Skeletal muscle satellite cell (primary cell): ENCODE results near the gene CDK2AP2. TPM values are rescaled to one million over a fixed set of nuclear protein-coding genes. Genes with fewer than 3 reads are reported as not detected.
"Not testable (repeated sequence)": the region's sequence is repeated elsewhere in the genome, so short reads cannot be mapped to it uniquely, and the experiment has no call there.

ENCODE experiments used
- H3K27me3 ChIP-seq: 2 replicates; pipeline ENCODE4 v1.7.0; 2013; ENCODE audit warnings: low read length; ENCODE audit not compliant: control insufficient read depth, insufficient read depth
- H3K36me3 ChIP-seq: 2 replicates; pipeline ENCODE4 v1.7.0; 2013; ENCODE audit warnings: mild to moderate bottlenecking, control low read depth, low read length; ENCODE audit not compliant: insufficient read depth
- H3K4me1 ChIP-seq: 2 replicates; pipeline ENCODE4 v1.7.0; 2013; ENCODE audit warnings: low read length; ENCODE audit not compliant: control insufficient read depth, insufficient read depth
- H3K4me2 ChIP-seq: 2 replicates; pipeline ENCODE4 v1.7.0; 2013; ENCODE audit warnings: mild to moderate bottlenecking, low read length
- H3K4me3 ChIP-seq: 2 replicates; pipeline ENCODE4 v1.7.0; 2013; ENCODE audit warnings: low read length
- H3K9ac ChIP-seq: 2 replicates; pipeline ENCODE4 v1.7.0; 2013; ENCODE audit warnings: mild to moderate bottlenecking, low read depth, low read length, moderate library complexity
- H3K9me3 ChIP-seq: replicated peaks from 2 replicates; pipeline ENCODE4 v1.7.0; 2013; ENCODE audit warnings: mild to moderate bottlenecking, control low read depth, low read length
- total RNA-seq: library from RNA; depleted of rRNA; stranded (reverse); fragments of >200 nt; gene quantifications from 2 replicates; pipeline ENCODE4 v1.2.3, GENCODE V29; 2012; rRNA removed

CDK2AP2 gene
- 13.9 and 19.7 TPM in 2 replicates for total RNA-seq

DNA sequence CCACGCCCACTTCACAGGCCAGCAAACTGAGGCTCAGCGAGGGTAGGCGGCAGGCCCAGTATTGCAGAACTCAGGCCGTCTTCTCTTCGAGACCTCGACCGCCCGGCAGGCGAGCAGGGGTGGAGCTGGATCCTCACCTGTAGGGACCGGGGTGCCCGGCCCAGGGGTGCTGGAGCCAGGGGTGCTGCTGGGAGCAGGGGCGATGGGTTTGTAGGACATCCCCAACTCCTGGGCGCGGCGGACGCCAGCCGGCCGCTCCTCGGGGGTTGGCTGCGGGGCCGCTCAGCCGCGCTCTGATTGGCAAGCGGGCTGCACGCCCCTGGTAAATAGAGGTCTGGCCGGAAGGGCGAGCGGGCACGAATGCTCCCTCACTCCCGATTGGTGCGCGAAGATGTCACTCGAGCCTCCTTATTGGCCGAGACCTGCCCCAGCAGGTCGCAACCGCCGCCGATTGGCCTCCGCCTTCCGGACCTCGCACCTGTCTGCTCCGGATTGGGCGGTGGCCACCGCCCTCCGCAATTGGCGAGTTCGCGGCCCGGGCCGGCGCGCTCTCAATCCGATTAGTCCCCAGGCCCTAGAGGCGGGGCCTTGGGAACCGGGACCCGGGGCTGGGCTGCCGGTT is at the start of gene CDK2AP2:
Gene CDK2AP2, minus strand, starts transcription at position 299 of the 622 bp plus-strand sequence. Its CDS starts 80 bp downstream, at position 219.
- no peaks in the 10 kb centered on the region for H3K9me3 ChIP-seq
- H3K4me1 ChIP-seq: peaks cover 27% of the 10 kb centered on the region
- H3K9ac ChIP-seq: peak within 1 kb of the TSS; percentile 84
- peak within 1 kb of the TSS; percentile 88 for H3K4me2 ChIP-seq
- no peaks in the 10 kb centered on the region for H3K27me3 ChIP-seq
- H3K36me3 ChIP-seq: no peaks in the 10 kb centered on the region
- H3K4me3 ChIP-seq: peak within 1 kb of the TSS; percentile 91

DNA sequence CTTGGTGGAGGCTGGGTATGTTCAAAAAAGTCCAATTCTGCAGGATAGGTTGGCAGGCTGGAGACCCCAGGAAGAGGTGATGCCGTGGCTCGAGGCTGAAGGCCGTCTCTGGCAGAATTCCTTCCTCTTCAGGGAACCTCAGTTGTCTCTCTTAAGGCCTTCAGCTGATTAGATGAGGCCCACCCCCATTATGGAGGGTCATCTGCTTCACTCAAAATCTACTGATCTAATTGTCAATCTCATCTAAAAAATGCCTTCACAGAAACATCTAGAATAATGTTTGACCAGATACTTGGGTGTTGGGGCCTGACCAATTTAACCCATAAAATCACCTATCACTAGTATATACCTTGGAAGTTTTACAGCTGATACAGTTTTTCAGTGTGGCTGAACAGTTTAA is 48.3 kb upstream of the CDK2AP2 start:
- Histone ChIP-seq H3K4me3 (no peak overlapping the region), H3K9ac (no peak overlapping the region), H3K36me3 (no peaks in the 10 kb centered on the region), H3K9me3 (no peaks in the 10 kb centered on the region), H3K4me1 (peaks cover 7% of the 10 kb centered on the region), H3K27me3 (peaks cover 13% of the 10 kb centered on the region), H3K4me2 (no peak overlapping the region)

DNA sequence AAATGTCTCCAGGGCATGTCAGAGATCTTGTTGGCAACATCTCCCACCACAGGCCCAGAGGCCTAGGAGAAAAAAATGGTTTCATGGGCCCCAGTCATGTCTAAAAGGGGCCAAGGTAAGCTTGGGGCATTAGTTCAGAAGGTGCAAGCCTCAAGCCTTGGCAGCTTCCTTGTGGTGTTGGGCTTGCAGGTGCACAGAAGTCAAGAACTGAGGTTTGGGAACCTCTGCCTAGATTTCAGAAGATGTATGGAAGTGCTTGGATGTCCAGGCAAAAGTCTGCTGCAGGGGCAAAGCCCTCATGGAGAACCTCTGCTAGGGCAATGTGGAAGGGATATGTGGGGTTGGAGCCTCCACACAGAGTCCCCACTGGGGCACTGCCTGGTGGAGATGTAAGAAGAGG is 43.7 kb upstream of the CDK2AP2 start:
- not testable (repeated sequence) for H3K4me3 ChIP-seq, H3K9me3 ChIP-seq

DNA sequence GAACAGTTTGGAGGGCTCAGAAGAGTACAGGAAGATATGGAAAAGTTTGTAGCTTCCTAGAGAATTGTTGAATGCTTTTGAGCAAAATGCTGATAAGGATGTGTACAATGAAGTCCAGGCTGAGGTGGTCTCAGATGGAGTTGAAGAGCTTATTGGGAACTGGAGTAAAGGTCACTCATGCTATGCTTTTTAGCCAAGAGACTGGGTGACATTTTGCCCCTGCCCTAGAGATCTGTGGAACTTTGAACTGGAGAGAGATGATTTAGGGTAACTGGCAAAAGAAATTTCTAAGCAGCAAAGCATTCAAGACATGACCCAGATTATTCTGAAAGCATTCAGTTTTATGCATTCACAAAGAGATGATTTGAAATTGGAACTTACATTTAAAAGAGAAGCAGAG is 43.2 kb upstream of the CDK2AP2 start:
- Histone ChIP-seq H3K4me1 (no peaks in the 10 kb centered on the region), H3K9me3 (no peaks in the 10 kb centered on the region), H3K4me2 (no peak overlapping the region), H3K4me3 (no peak overlapping the region), H3K27me3 (peaks cover 18% of the 10 kb centered on the region), H3K36me3 (no peaks in the 10 kb centered on the region), H3K9ac (no peak overlapping the region)

More for the DNA sequence above, 43.7 kb upstream of the CDK2AP2 start:
- not testable (repeated sequence) for H3K9ac ChIP-seq, H3K36me3 ChIP-seq, H3K4me2 ChIP-seq, H3K4me1 ChIP-seq
- H3K27me3 ChIP-seq: peaks cover 12% of the 10 kb centered on the region

- Histone ChIP-seq H3K36me3 (no peaks in the 10 kb centered on the region), H3K4me2 (no peak overlapping the region), H3K9me3 (no peaks in the 10 kb centered on the region), H3K27me3 (peaks cover 30% of the 10 kb centered on the region), H3K9ac (no peak overlapping the region), H3K4me3 (no peak overlapping the region), H3K4me1 (no peaks in the 10 kb centered on the region)
These were observed 40.7 kb upstream of the CDK2AP2 start for GRCh38 chr11:67548555-67549110.

- H3K9ac ChIP-seq, H3K9me3 ChIP-seq, H3K36me3 ChIP-seq, H3K4me1 ChIP-seq, H3K4me2 ChIP-seq, H3K4me3 ChIP-seq: not testable (repeated sequence)
- H3K27me3 ChIP-seq: peaks cover 36% of the 10 kb centered on the region
These were observed 40.1 kb upstream of the CDK2AP2 start for GRCh38 chr11:67548112-67548511.

- no peaks in the 10 kb centered on the region for H3K36me3 ChIP-seq
- no peak overlapping the region for H3K4me2 ChIP-seq
- peaks cover 39% of the 10 kb centered on the region for H3K27me3 ChIP-seq
- H3K4me1 ChIP-seq: no peaks in the 10 kb centered on the region
- no peak overlapping the region for H3K9ac ChIP-seq
- no peaks in the 10 kb centered on the region for H3K9me3 ChIP-seq
- H3K4me3 ChIP-seq: no peak overlapping the region
These were observed 37.3 kb upstream of the CDK2AP2 start for GRCh38 chr11:67545280-67545679.

GRCh38 chr11:67544616-67545242 is 36.8 kb upstream of the CDK2AP2 start:
- Histone ChIP-seq H3K4me3 (no peak overlapping the region), H3K4me2 (no peak overlapping the region), H3K4me1 (no peaks in the 10 kb centered on the region), H3K9me3 (no peaks in the 10 kb centered on the region), H3K9ac (no peak overlapping the region), H3K27me3 (peaks cover 37% of the 10 kb centered on the region), H3K36me3 (no peaks in the 10 kb centered on the region)

- H3K4me3 ChIP-seq: no peak overlapping the region
- H3K36me3 ChIP-seq: no peaks in the 10 kb centered on the region
- H3K4me2 ChIP-seq: no peak overlapping the region
- H3K9ac ChIP-seq: no peak overlapping the region
- no peaks in the 10 kb centered on the region for H3K4me1 ChIP-seq
- no peaks in the 10 kb centered on the region for H3K9me3 ChIP-seq
- H3K27me3 ChIP-seq: peaks cover 37% of the 10 kb centered on the region
These were observed 35.6 kb upstream of the CDK2AP2 start for GRCh38 chr11:67543585-67543984.

DNA sequence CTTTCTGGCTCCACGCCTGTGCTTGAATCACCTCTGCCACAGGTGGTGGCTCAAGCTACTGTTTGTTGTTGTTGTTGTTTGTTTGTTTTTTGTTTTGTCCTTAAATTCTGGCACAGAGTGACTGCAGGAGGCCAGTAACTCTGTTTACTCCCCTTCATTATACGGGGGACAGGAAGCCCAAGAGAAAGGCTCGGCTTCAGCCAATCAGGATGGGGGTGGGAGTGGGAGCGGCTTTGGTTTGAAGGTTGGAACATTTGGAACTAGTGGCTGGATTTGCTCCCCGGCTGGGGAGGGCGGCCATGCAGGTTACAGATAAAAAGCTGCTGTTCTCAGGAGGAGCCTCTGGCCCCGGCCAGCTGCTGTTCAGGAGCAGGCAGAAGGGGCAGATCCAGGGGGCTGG is 35.0 kb upstream of the CDK2AP2 start:
- peaks cover 37% of the 10 kb centered on the region for H3K27me3 ChIP-seq
- H3K4me3 ChIP-seq: no peak overlapping the region
- no peak overlapping the region for H3K4me2 ChIP-seq
- no peaks in the 10 kb centered on the region for H3K9me3 ChIP-seq
- no peak overlapping the region for H3K9ac ChIP-seq
- no peaks in the 10 kb centered on the region for H3K4me1 ChIP-seq
- no peaks in the 10 kb centered on the region for H3K36me3 ChIP-seq

DNA sequence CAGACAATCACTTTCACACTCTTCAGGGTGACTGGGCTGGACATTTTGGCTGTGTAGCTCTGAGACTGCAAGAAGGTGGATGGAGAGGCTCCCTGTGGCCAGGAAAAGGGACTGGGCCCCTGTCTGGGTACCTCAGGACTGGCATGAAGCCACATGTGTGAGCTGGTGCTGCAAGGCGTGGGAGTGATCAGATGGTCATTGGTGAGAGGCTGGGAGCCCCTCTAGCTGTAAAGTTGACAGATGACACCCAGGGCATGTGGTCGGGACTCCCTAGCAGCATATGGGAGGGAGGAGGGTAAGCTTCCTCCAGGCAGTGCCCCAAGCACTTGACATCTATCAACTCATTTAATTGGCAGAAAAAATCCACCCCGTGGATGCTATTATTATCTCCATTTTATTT is 34.2 kb upstream of the CDK2AP2 start:
- Histone ChIP-seq H3K4me2 (no peak overlapping the region), H3K9me3 (no peaks in the 10 kb centered on the region), H3K36me3 (no peaks in the 10 kb centered on the region), H3K4me1 (no peaks in the 10 kb centered on the region), H3K9ac (no peak overlapping the region), H3K4me3 (no peak overlapping the region), H3K27me3 (peaks cover 37% of the 10 kb centered on the region)

DNA sequence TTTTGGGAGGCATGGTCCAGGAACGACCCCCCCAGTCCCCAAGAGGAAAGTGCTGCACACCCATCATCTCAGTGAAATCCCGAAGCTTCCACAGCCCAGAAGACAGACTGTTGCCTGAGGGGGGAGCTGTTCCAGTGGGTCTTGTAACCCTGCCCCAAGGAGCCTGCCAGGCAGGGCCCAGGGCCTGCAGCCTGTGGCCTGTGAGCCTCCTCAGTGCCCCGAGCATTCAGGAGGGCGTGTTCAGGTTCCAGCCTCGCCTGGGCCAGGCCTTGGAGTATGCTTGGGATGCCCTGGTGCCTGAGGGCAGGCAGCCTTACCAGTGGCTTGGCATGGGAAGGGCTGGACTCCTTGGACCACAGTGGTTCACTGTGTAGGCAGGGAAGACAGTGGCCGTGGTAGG is 33.2 kb upstream of the CDK2AP2 start:
- no peak overlapping the region for H3K9ac ChIP-seq
- H3K4me3 ChIP-seq: no peak overlapping the region
- H3K36me3 ChIP-seq: no peaks in the 10 kb centered on the region
- H3K4me1 ChIP-seq: no peaks in the 10 kb centered on the region
- H3K27me3 ChIP-seq: peaks cover 29% of the 10 kb centered on the region
- H3K9me3 ChIP-seq: no peaks in the 10 kb centered on the region
- H3K4me2 ChIP-seq: no peak overlapping the region
